Nasal cavity respiratory epithelium epithelial cell of viscerocranial mucosa (primary cell): Measurements from ENCODE around the gene ATXN3L. TPM values are rescaled to one million over a fixed set of nuclear protein-coding genes. Genes with fewer than 3 reads are reported as not detected.

Source experiments
- total RNA-seq: library from RNA; depleted of rRNA; stranded (reverse); fragments of >200 nt; gene quantifications from 2 replicates; pipeline ENCODE4 v1.2.3, GENCODE V29; 2014

ATXN3L gene
- not detected in 2 replicates for total RNA-seq

GRCh38 chrX:13319953-13320352, at the start of gene ATXN3L:
ATXN3L (minus strand) TSS chrX:13320053; CDS start chrX:13319934, 119 bp downstream.

Other genes starting within 250 kb of the ATXN3L start
- gene EGFL6, start 249.5 kb upstream of the ATXN3L start, total RNA-seq = under 0.01 and 1.00 TPM in 2 replicates